Activated naive CD4-positive, alpha-beta T cell treated with anti-CD3 and anti-CD28 coated beads, Interleukin-2, amount 50 U/mL, for 24 hours (primary cell): ENCODE data around the gene IL23A.

Experiments
- H3K27ac Mint-ChIP-seq: one replicate; pipeline ENCODE4 v1.8.0; 2021; ENCODE audit warnings: mild to moderate bottlenecking, mixed read lengths
- H3K27me3 Mint-ChIP-seq: one replicate; pipeline ENCODE4 v1.8.0; 2021; ENCODE audit warnings: mixed read lengths
- H3K36me3 Mint-ChIP-seq: one replicate; pipeline ENCODE4 v1.8.0; 2021; ENCODE audit warnings: mixed read lengths
- H3K4me1 Mint-ChIP-seq: one replicate; pipeline ENCODE4 v1.8.0; 2021; ENCODE audit warnings: mixed read lengths
- H3K4me3 Mint-ChIP-seq: one replicate; pipeline ENCODE4 v1.8.0; 2021; ENCODE audit warnings: mild to moderate bottlenecking, mixed read lengths
- H3K9me3 Mint-ChIP-seq: one replicate; pipeline ENCODE4 v1.8.0; 2021; ENCODE audit warnings: mixed read lengths

IL23A gene

GRCh38 chr12:56366948-56367347 lies 28.3 kb downstream of the IL23A start:
- Mint-ChIP-seq H3K27ac (no peak overlapping the region), H3K27me3 (no peaks in the 10 kb centered on the region), H3K4me3 (no peak overlapping the region), H3K4me1 (no peaks in the 10 kb centered on the region), H3K36me3 (no peaks in the 10 kb centered on the region), H3K9me3 (no peaks in the 10 kb centered on the region)

GRCh38 chr12:56373515-56373914 lies 34.8 kb downstream of the IL23A start:
- Mint-ChIP-seq H3K9me3 (no peaks in the 10 kb centered on the region), H3K4me3 (no peak overlapping the region), H3K36me3 (no peaks in the 10 kb centered on the region), H3K4me1 (no peaks in the 10 kb centered on the region), H3K27ac (no peak overlapping the region), H3K27me3 (no peaks in the 10 kb centered on the region)

GRCh38 chr12:56374726-56375597 lies 36.3 kb downstream of the IL23A start:
- H3K36me3 Mint-ChIP-seq = no peaks in the 10 kb centered on the region
- no peaks in the 10 kb centered on the region for H3K27me3 Mint-ChIP-seq
- H3K9me3 Mint-ChIP-seq = no peaks in the 10 kb centered on the region
- no peaks in the 10 kb centered on the region for H3K4me1 Mint-ChIP-seq
- H3K4me3 Mint-ChIP-seq = no peak overlapping the region
- H3K27ac Mint-ChIP-seq = no peak overlapping the region

- no peaks in the 10 kb centered on the region for H3K4me1 Mint-ChIP-seq
- H3K9me3 Mint-ChIP-seq = no peaks in the 10 kb centered on the region
- no peak overlapping the region for H3K27ac Mint-ChIP-seq
- H3K36me3 Mint-ChIP-seq = no peaks in the 10 kb centered on the region
- no peak overlapping the region for H3K4me3 Mint-ChIP-seq
- H3K27me3 Mint-ChIP-seq = no peaks in the 10 kb centered on the region
Measured at GRCh38 chr12:56375598-56376434, 37.1 kb downstream of the IL23A start.

- Mint-ChIP-seq H3K4me3 (no peak overlapping the region), H3K4me1 (no peaks in the 10 kb centered on the region), H3K36me3 (no peaks in the 10 kb centered on the region), H3K27me3 (no peaks in the 10 kb centered on the region), H3K27ac (no peak overlapping the region), H3K9me3 (no peaks in the 10 kb centered on the region)
Measured at GRCh38 chr12:56377310-56377988, 38.8 kb downstream of the IL23A start.

GRCh38 chr12:56377989-56378316 lies 39.3 kb downstream of the IL23A start:
- no peaks in the 10 kb centered on the region for H3K36me3 Mint-ChIP-seq
- H3K27me3 Mint-ChIP-seq = no peaks in the 10 kb centered on the region
- no peak overlapping the region for H3K27ac Mint-ChIP-seq
- H3K4me3 Mint-ChIP-seq = no peak overlapping the region
- no peaks in the 10 kb centered on the region for H3K9me3 Mint-ChIP-seq
- no peaks in the 10 kb centered on the region for H3K4me1 Mint-ChIP-seq

GRCh38 chr12:56382611-56383010 lies 43.9 kb downstream of the IL23A start:
- H3K27ac Mint-ChIP-seq = no peak overlapping the region
- H3K4me1 Mint-ChIP-seq = no peaks in the 10 kb centered on the region
- no peak overlapping the region for H3K4me3 Mint-ChIP-seq
- no peaks in the 10 kb centered on the region for H3K27me3 Mint-ChIP-seq
- H3K9me3 Mint-ChIP-seq = no peaks in the 10 kb centered on the region
- no peaks in the 10 kb centered on the region for H3K36me3 Mint-ChIP-seq

- Mint-ChIP-seq H3K9me3 (no peaks in the 10 kb centered on the region), H3K27ac (no peak overlapping the region), H3K4me1 (no peaks in the 10 kb centered on the region), H3K27me3 (no peaks in the 10 kb centered on the region), H3K36me3 (no peaks in the 10 kb centered on the region), H3K4me3 (no peak overlapping the region)
Measured at GRCh38 chr12:56385873-56386272, 47.2 kb downstream of the IL23A start.

GRCh38 chr12:56387152-56387736 lies 48.6 kb downstream of the IL23A start:
- Mint-ChIP-seq H3K27ac (no peak overlapping the region), H3K36me3 (no peaks in the 10 kb centered on the region), H3K4me1 (no peaks in the 10 kb centered on the region), H3K4me3 (no peak overlapping the region), H3K27me3 (no peaks in the 10 kb centered on the region), H3K9me3 (no peaks in the 10 kb centered on the region)

GRCh38 chr12:56389412-56389811 lies 50.7 kb downstream of the IL23A start:
- Mint-ChIP-seq H3K4me1 (no peaks in the 10 kb centered on the region), H3K9me3 (no peaks in the 10 kb centered on the region), H3K4me3 (no peak overlapping the region), H3K36me3 (no peaks in the 10 kb centered on the region), H3K27ac (no peak overlapping the region), H3K27me3 (no peaks in the 10 kb centered on the region)
